Adipocyte (in vitro differentiated cells): ENCODE measurements around the gene TRERF1.
"Not testable (repeated sequence)": the region's sequence is repeated elsewhere in the genome, so short reads cannot be mapped to it uniquely, and the experiment has no call there.

Experiments used
- DNase-seq: peaks from one replicate; pipeline ENCODE4 v3.0.0-alpha.2; 2015; ENCODE audit warnings: low read depth
- H3K27me3 ChIP-seq: replicated peaks from 2 replicates; pipeline ENCODE4 v1.7.0; 2013; ENCODE audit warnings: mild to moderate bottlenecking, low read length, moderate library complexity; ENCODE audit not compliant: control insufficient read depth, insufficient read depth
- H3K36me3 ChIP-seq: 2 replicates; pipeline ENCODE4 v1.7.0; 2013; ENCODE audit warnings: low read length, mild to moderate bottlenecking, moderate library complexity; ENCODE audit not compliant: control insufficient read depth, insufficient read depth, severe bottlenecking
- H3K4me1 ChIP-seq: 2 replicates; pipeline ENCODE4 v1.7.0; 2013; ENCODE audit warnings: mild to moderate bottlenecking, low read length, moderate library complexity; ENCODE audit not compliant: control insufficient read depth, insufficient read depth
- H3K4me3 ChIP-seq: 2 replicates; pipeline ENCODE4 v1.7.0; 2013; ENCODE audit warnings: mild to moderate bottlenecking, low read length, moderate library complexity
- H3K9ac ChIP-seq: 2 replicates; pipeline ENCODE4 v1.7.0; 2013; ENCODE audit warnings: mild to moderate bottlenecking, low read length, moderate library complexity
- H3K9me3 ChIP-seq: 2 replicates; pipeline ENCODE4 v1.7.0; 2013; ENCODE audit warnings: mild to moderate bottlenecking, low read length, moderate library complexity; ENCODE audit not compliant: control insufficient read depth

The TRERF1 gene

DNA sequence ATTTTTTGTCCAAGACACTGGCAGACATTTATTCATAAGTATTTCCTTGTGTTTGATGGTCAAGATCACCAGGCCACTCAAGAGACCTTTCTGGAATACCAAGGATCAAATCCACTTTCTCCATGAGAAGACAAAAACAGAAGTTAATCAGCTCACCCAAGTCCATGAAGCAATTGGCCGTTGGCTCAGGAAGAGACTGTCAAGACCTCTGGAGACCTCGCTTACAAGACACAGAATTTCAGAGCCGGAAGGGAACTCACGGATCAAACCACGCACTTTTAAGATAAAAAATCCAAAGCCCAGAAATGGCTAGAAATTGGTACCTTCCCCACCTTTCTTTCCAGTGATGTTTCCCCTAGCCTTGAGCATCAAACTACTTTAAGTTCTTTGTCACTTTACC is 3.3 kb downstream of the TRERF1 start:
- no peak for DNase-seq
- Histone ChIP-seq H3K27me3 (no peaks in the 10 kb centered on the region), H3K9me3 (no peaks in the 10 kb centered on the region), H3K4me1 (peaks cover 43% of the 10 kb centered on the region), H3K36me3 (no peaks in the 10 kb centered on the region), H3K4me3 (peak overlapping the region; percentile 94), H3K9ac (peak overlapping the region; percentile 84)

DNA sequence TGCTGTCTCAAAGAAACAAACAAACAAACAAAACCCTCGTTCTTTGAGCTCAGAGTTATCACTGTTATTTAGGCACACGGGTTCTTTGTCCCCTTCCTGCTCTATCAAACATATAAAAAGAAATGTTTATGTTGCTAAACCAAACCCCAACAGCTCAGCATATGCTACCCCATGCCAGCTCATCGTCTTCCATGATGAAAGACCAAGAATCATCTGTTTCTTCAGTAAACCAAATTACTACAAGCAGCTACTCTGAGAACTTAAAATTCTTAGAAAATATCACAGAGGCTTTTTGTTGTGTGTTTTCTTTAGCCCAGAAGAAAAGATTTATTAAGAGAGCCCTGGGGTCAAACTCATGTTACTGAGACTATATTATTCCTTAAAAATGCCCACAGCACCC is 4.7 kb downstream of the TRERF1 start:
- DNase-seq: no peak
- Histone ChIP-seq H3K9me3 (no peaks in the 10 kb centered on the region), H3K36me3 (no peaks in the 10 kb centered on the region), H3K4me1 (peaks cover 45% of the 10 kb centered on the region), H3K9ac (no peak overlapping the region), H3K27me3 (no peaks in the 10 kb centered on the region), H3K4me3 (no peak overlapping the region)

DNA sequence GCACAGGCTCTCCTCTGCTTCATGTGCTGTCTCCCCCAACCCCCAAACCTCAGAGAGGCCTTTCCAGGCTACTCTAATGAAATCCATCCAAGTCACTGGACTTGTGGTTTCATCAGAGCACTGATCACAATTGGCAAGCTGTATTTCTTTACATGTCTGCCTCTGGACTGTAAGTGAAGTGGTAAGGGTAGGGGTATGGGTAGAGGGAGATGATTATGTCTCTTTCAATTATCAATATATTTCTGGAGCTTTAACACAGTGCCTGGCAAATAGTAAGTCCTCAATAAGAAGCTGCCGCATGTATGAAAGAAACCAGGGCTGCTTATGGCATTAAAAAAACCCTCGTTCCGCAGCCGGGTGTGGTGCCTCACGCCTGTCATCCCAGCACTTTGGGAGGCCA is 5.4 kb downstream of the TRERF1 start:
- H3K27me3 ChIP-seq: no peaks in the 10 kb centered on the region
- no peaks in the 10 kb centered on the region for H3K9me3 ChIP-seq
- no peak overlapping the region for H3K9ac ChIP-seq
- no peaks in the 10 kb centered on the region for H3K36me3 ChIP-seq
- H3K4me3 ChIP-seq: no peak overlapping the region
- H3K4me1 ChIP-seq: peaks cover 50% of the 10 kb centered on the region
- no peak for DNase-seq

DNA sequence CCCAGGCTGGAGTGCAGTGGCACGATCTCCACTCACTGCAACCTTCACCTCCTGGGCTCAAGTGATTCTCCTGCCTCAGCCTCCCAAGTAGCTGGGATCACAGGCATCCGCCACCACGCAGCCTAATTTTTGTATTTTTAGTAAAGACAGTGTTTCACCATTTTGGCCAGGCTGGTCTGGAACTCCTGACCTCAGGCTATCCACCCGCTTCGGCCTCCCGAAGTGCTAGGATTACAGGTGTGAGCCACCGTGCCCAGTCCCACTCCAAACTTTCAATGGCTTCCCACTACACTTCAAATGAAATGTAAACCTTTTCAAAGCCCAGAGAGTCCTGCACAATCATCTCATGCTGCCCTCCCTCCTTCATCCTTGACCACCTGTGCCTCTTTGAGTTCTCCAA is 5.8 kb downstream of the TRERF1 start:
- not testable (repeated sequence) for H3K27me3 ChIP-seq, H3K9me3 ChIP-seq, H3K36me3 ChIP-seq, H3K9ac ChIP-seq, DNase-seq, H3K4me3 ChIP-seq
- peaks cover 54% of the 10 kb centered on the region for H3K4me1 ChIP-seq

DNA sequence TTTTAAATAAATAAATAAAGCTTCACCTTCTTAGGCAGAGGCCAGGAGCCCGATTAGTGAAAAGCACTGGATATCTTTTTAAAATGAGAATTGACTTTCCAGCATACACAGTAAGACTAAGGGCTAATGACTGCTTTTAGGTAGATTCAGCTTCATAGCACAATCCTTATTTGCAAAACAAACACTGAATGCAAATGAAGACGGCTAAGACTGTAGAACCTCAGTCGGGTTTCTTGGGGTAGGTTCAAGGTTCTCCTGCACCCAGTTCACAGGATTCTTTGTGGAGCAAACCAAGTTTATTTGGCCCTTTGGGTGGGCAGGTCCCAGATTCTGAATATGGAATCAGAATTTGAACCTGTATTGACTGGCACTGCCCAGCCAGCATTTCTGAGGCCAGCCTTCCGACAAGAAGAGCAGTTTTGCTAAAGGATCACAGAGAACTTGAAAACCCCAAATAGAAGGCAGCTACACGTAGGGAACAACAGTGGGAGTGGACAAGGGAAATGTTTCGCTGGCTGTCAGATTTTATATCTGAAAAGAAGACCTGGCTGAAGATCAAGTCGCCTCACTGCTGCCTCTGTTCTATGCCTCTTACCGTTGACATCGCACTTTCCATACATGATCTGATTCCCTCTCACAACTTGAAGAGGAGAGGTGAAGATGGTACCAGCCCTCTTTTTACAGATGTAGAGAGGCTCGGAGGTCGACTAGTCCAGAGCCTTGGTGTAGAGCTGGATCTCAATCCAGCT is 8.2 kb downstream of the TRERF1 start:
- no peak for DNase-seq
- Histone ChIP-seq H3K36me3 (no peaks in the 10 kb centered on the region), H3K4me1 (peaks cover 40% of the 10 kb centered on the region), H3K9me3 (no peaks in the 10 kb centered on the region), H3K27me3 (no peaks in the 10 kb centered on the region), H3K4me3 (peak overlapping the region; percentile 6), H3K9ac (peak overlapping the region; percentile 46)

DNA sequence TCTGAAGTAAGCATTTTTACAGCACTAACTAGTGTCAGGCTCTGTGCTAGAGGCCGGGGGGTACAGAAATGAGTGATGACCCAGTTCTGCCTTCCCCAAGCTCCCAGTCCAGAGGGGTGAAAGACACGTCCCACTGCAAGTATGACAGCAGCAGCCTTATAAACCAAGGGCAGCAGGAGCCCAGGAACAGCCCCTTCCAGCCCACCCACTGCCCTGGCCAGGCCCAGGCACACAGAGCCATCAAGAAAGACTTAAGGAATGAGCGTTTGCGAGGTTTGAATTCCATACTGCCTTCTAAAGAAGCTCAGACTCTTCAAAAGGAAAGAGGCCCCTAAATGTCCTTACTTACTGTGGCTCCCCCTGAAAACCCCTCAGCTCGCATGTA is 10.0 kb downstream of the TRERF1 start:
- H3K4me1 ChIP-seq: peaks cover 34% of the 10 kb centered on the region
- peak overlapping the region; percentile 84 for H3K9ac ChIP-seq
- peak overlapping the region; percentile 73 for H3K4me3 ChIP-seq
- H3K27me3 ChIP-seq: no peaks in the 10 kb centered on the region
- H3K9me3 ChIP-seq: no peaks in the 10 kb centered on the region
- H3K36me3 ChIP-seq: no peaks in the 10 kb centered on the region
- peak; percentile 60 for DNase-seq

DNA sequence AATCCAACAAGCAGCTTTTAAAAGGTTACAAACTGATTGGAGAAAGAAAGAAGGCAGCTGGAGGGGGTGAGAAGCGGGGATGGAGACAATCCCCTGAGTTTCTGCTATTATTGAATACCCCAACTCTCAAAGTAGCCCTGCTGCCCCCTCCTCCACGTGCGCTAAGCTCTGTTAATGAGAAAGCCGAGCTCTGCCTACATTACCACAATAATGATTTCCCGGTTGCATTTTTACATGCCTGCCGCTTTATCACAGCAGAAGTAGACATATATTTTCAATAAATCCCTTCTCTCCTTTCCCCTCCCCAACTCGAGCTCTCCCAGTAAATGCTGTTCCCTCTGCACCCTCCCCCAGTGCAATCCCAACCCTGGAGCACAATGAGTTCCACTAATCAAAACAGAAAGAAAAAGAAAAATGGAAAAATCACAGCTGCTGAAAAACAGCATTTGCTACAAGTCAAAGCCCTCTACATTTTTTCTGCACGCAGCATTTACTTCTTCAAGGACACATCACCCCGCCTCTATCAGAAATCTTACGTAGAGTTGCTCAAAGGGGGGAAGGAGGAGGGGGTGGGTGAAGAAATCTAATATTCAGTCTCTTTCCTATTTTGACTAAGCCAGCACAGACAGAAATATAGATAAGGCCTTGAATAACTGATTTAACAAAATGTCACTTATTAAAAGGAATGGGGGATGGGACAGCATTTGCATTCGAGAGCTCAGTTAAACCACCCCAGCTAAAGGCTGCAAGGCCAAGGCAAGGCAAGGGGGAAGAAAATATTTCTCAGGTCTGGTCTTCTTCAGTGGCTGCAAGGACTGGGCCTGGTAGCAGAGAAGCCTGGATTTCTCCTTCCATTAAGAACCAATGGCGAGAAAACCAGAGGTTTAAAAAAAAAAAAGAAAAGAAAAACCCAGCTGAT is 10.7 kb downstream of the TRERF1 start:
- peak overlapping the region; percentile 84 for H3K9ac ChIP-seq
- no peaks in the 10 kb centered on the region for H3K36me3 ChIP-seq
- peak; percentile 80 for DNase-seq
- H3K27me3 ChIP-seq: no peaks in the 10 kb centered on the region
- peaks cover 34% of the 10 kb centered on the region for H3K4me1 ChIP-seq
- H3K4me3 ChIP-seq: peak overlapping the region; percentile 73
- no peaks in the 10 kb centered on the region for H3K9me3 ChIP-seq

DNA sequence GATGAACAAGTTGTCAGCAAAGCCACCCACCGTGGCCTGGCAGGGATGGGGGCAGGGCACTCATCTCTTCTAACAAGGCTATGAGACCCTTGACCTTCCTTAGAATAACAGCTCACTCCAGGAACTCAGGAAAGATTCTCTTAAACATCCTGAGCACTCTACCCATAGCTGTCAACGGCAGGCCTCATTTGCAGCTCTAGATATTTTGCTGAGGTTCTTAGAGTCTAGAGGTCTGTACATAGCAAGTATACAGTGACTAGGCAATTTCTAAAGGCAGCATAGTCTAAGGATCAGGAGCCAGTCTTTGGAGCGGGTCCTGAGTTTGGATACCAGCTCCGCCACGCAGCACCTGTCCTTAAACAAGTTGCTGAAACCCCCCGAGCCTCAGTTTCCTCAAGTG is 11.7 kb downstream of the TRERF1 start:
- Histone ChIP-seq H3K9ac (peak overlapping the region; percentile 84), H3K36me3 (no peaks in the 10 kb centered on the region), H3K4me3 (no peak overlapping the region), H3K27me3 (no peaks in the 10 kb centered on the region), H3K4me1 (peaks cover 34% of the 10 kb centered on the region), H3K9me3 (no peaks in the 10 kb centered on the region)
- DNase-seq: no peak

DNA sequence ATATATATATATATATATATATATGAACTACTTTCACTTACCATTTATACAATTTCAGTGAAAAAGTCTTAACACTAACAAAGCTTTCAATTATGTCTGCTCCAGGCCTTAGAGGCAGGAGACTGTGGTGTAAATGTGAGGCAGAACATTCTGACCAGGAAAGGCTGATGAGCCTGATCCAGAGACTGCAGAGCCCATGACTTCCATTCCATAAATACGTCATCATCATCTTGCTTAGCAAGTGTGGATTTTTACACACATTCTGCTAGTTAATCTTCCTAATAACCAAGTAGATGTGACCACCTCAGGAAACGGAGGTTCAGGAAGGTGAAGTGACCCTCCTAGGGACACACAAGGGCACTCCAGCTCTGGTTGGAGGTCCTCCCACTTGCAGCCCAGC is 14.9 kb downstream of the TRERF1 start:
- H3K9ac ChIP-seq: no peak overlapping the region
- peaks cover 18% of the 10 kb centered on the region for H3K9me3 ChIP-seq
- H3K4me3 ChIP-seq: no peak overlapping the region
- H3K27me3 ChIP-seq: no peaks in the 10 kb centered on the region
- no peak for DNase-seq
- peaks cover 18% of the 10 kb centered on the region for H3K4me1 ChIP-seq
- no peaks in the 10 kb centered on the region for H3K36me3 ChIP-seq

DNA sequence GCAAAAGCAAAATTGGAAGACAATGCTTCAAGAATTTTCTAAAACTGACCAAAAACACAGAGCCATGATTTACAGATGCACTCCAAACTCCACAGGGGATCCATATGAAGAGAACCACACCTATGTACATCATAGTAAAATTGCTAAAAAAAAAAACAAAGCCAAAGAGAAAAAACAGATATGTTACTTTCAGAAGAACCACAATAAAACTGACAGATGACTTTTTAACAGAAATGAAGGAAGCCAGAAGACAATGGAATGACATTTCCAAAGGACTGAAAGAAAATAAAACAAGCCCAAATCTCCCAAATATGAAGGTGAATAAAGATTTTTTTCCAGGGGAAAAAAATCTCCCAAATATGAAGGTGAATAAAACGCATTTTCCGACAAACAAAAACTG is 17.5 kb downstream of the TRERF1 start:
- Histone ChIP-seq H3K4me1 (peaks cover under 1% of the 10 kb centered on the region), H3K36me3 (no peaks in the 10 kb centered on the region), H3K9ac (no peak overlapping the region), H3K4me3 (peak overlapping the region; percentile 35), H3K27me3 (no peaks in the 10 kb centered on the region), H3K9me3 (peaks cover 18% of the 10 kb centered on the region)
- no peak for DNase-seq

DNA sequence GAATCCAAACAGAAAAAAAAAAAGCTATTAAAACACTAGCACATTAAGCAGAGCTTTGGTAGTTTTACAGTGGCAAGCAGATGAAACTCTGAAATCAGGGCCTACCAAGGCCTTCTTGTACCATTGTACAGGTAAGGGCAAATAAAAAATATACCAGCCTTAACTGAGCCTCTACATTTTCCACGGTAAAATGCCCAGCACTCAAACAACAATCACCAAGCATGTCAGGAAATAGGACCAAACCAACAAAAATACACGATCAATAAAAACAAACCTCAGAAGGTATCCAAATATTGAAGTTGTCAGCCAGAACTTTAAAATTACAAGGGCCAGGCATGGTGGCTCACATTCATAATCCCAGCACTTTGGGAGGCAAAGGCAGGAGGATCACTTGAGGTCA is 18.3 kb downstream of the TRERF1 start:
- H3K36me3 ChIP-seq: no peaks in the 10 kb centered on the region
- peaks cover 8% of the 10 kb centered on the region for H3K4me1 ChIP-seq
- H3K9ac ChIP-seq: no peak overlapping the region
- H3K27me3 ChIP-seq: no peaks in the 10 kb centered on the region
- peak overlapping the region; percentile 24 for H3K4me3 ChIP-seq
- peaks cover 18% of the 10 kb centered on the region for H3K9me3 ChIP-seq
- no peak for DNase-seq
